Activated naive CD4-positive, alpha-beta T cell treated with Interleukin-2 at 50 U/mL for 16 hours (primary cell): ENCODE measurements around the gene COL21A1.

Source experiments
- DNase-seq: peaks from one replicate; pipeline ENCODE4 v3.0.0-alpha.2; 2020

The COL21A1 gene

DNA sequence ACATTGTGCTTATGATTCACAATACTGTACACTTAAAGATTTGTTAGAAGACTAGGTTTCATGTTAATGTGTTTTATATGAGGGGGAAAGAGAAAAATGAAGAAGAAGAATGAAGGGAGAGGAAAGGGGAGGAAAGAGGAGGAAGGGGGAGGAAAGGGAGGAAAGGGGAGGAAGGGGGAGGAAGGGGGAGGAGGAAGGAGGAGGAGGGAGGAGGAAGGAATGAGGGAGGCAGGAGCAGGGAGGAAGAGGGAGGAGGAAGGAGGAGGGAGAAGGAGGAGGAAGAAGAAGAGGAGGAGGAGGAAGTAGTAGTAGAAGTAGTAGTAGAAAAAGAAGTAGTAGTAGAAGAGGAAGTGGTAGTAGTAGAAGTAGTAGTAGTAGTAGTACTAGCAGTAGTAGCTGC is 70.6 kb downstream of the COL21A1 start:
- DNase-seq: no peak

DNA sequence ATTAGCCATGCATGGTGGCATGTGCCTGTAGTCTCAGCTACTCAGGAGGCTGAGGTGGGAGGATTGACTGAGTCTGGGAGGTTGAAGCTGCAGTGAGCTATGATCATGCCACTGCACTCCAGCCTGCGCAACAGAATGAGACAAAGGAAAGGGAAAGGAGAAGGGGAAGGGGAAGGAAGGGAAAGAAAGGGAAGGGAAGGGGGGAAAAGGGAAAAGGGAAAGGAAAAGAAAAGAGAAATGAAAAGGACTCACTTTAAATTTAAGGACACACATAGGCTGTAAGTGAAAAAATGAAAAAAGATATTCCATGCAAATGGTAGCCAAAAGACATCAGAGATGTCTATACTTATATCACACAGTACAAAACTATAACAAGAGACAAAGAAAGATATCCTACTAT is 74.2 kb downstream of the COL21A1 start:
- no peak for DNase-seq

DNA sequence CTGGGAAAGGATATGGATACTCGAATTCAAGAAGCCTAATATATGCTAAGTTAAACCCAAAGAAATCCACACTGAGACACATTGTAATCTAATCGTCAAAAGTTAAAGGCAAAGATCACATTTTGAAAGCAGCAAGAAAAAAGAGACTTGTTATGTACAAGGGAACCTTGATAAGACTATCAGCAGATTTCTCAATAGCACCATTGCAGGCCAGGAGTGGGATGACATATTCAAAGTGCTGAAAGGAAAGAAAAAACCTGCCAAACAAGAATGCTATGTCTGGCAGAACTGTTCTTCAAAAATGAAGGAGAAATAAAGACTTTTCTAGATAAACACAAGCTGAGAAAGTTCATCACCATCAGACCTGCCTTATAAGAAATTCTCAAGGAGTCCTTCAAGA is 75.2 kb downstream of the COL21A1 start:
- no peak for DNase-seq

DNA sequence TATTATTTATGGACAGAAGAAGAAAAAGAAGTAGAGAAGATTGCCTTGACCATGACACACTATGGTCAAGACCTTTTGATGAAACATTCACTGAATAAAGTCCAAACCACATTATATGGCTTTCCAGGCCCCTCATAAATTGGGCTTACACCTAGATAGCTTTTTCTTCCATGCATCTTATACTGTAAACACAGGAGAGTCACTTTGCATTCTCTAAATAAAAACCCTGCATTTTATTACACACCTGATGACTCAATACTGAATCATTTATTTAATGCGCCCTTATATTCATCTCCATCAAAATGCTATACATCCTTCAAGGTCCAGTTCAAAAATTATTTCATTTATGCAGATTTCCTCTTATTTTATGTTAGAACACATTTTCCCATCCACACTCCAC is 78.0 kb downstream of the COL21A1 start:
- no peak for DNase-seq

DNA sequence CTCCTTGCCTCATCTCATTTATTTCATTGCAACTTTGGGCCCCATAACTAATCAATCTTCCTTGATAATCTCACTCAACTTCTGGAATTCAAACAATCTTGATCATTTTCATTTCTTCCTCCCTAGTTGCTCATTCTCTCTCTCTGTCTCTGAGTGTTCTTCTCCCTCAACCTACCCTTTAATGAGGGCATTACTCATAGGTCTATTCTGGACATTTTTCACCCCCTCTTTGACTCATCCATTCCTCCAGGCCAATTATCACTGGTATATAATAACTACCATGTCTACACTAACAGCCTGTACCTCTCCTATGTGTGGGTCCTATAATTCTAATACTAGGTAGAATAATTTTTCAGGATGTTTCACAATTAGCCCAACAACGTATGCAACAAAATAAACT is 78.8 kb downstream of the COL21A1 start:
- no peak for DNase-seq

DNA sequence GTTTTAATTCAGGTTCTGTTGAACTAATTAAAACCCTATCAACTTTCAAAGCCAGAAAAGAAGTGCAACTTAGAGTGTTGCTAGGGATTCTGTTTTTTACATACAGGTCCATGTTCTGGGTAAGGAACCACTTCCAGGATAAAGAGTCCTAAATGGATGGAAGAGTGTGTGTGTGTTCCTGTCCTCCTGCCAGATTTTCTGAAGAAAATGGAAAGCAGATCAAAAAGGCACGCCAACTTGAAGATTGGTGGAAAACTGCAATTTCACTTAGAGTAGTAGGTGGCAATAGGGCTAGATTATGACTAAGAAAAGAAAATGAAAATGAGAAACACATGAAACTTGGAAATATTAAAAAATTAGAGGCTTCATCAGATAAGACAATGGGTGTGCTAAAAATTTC is 85.3 kb downstream of the COL21A1 start:
- DNase-seq: no peak

DNA sequence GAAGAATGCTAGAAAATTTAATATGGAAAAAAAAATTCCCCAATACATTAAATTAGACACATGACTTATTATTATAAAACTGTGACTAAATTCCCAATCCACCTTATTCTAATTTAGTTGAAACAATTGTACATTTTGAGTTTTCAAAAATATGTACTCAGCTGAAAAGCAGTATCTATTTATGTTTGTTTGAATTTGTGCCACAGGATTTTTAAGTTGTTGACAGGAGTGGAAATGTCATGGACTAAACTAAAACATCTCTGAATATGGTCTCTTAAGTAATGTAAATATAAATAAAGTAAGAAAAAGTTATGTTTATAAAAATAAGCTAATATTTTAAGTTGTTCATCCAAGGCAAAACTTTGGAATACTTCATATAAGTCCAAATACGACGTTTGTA is 86.9 kb downstream of the COL21A1 start:
- DNase-seq: no peak

DNA sequence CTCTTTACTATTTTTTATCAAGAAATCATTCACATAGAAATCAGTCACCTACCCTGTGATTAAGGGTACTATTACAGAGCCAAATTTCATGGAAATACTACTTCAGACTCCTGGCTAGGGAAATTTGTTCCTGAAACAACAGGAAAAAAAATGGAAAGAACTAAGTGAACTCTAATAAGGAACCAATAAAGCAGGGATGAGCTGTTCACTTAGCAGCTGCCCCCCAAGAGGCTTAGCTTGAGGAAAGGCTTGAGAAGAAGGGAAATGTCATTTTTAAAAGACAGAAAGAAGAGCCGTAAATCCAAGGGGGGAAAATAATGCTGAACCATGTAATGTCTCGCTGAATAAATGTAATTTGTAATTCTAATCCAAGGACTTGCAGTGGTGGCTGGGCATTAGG is 88.8 kb downstream of the COL21A1 start:
- DNase-seq: no peak

DNA sequence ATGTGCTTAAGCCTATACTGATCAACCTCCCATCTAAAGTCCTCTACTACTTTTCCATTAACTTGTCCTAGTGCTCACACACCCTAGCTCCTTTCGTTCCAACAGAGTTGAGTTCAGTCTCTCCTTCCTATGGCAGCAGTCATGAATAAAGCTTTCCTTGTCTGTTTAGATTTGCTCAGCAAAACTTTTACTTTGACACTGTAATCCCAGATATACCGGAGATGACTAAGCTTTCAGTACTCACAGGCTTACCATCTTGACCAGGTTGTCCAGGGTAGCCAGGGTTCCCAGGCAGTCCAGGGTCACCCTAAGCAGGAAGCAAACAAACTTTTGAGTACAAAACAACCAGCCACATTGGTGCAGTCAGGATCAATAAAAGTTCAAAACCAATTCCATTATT is 90.7 kb downstream of the COL21A1 start:
- no peak for DNase-seq

DNA sequence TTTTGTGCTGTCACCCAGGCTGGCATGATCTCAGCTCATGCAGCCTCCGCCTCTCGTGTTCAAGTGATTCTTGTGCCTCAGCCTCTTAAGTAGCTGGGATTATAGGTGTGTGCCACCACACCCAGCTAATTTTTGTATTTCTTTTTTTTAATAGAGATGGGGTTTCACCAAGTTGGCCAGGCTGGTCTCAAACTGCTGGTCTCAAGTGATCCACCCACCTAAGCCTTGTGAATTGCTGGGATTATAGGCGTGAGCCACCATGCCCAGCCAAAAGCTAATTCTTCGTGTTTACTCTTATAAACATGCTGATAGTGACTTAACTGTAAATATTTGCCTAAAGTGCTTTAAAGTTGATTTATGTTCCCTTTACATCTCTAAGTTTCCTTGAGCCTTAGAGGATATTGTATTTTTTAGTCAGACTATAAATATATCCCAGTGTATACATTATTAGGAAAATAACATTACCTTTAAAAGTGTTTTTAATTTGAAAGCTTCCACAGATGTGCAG is 91.7 kb downstream of the COL21A1 start:
- no peak for DNase-seq

DNA sequence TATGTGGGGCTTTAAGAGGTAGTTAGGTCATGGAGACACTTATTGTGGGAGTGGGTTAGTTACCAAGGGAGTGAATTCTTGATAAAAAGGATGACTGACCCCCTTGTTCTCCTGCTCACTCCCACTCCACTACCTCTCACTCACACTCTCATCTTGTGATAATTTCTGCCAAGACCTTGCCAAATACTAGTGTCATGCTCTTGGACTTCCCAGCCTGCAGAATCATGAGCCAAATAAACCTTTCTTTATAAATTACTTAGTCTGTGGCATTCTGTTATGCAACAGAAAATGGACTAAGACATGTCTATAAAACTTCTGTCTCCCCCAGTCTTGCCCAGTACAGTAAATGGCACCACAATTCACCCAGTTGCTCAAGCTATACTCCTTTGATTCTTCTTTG is 93.3 kb downstream of the COL21A1 start:
- DNase-seq: no peak

DNA sequence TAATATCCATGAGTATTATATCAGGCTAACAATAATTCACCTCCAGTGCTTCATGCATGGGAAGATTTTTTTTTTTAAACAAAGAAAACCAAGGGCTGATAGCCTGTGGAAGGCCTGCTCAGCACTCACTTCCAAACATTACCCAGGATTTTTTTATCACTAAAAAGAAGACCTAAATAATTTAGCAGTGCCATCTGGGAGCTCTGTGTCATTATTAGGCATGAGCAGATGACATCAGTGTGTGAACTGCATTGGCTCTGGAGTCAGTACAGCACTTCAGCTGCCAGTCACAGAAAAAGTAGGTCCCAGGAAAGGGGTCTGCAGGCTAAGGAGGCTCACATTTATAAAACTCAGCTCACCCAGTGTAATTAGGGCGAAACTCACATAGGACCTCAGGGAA is 94.8 kb downstream of the COL21A1 start:
- DNase-seq: no peak

DNA sequence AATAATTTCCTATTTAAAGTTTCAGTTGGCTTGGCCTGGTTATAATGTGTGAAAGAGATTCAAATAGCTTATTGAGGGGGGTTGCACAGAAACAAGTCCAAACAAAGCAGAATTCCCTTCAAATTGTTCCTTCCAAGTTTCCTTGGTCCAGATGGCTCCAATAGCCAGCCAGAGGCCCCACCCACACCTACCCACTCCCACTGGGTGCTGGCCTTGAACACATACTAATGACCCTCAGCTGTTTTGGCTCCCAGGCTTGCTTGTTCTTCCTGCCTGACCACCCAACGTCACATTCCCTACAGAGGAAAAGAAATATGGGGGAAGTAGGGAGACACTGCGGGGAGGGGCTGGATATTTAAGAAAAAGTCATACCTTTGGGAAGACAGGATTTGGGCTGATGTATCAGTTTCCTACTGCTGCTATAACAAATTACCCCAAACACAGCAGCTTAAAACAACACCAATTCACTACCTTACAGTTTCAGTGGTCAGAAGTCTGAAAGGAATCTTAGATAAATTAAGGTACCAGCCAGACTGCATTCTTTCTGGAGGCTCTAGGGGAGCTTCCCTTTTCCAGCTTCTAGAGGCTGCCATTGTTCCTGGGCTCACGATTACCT is 95.7 kb downstream of the COL21A1 start:
- DNase-seq: no peak

DNA sequence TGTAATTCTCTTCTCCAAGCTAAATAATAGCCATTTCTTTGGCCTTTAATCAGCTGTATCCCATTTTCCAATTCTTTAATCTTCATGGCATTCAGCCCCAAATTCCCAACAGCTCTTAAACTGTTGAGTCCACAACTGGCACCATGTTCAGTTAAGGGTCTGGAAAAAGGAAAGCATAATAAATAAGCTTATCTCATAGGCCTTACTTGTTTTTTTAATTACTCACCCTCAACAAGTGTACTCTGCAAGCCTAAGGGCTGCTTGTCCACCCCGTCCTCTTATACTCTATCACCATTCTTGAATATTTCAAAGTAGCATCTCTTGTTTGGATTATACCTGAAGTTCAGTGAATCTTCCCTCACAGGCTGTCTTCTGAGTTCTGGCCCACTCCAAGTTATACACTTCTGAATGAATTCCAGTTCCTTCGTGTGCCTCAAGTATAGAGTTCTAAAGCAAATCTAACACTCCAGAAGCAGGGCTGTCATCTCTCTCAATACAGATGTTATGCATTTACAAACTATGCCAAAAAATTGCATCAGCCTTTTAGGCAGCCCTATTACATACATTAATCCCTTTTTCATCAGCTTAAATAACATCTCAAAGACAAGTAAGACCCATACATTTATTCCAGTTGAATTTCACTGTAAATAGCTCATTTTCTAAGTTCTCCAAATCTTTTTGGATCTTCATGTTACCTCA is 98.7 kb downstream of the COL21A1 start:
- DNase-seq: no peak

DNA sequence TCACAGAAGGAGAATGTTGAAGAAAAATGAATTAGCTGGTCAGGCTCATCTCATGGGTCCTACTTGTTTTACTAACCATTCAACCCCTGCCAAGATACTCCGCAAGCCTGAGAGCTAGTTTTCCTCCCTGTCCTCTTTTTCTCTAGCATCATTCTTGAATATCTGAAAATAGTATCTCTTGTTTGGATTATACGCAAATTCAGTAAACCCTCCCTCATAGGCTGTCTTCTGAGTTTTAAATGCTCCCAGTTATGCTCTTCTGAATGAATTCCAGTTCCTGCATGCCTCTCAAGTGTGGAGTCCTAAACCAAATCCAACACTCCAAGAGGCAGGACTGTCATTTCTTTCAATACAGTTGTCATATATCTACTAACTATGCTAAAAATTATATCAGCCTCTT is 99.6 kb downstream of the COL21A1 start:
- no peak for DNase-seq

DNA sequence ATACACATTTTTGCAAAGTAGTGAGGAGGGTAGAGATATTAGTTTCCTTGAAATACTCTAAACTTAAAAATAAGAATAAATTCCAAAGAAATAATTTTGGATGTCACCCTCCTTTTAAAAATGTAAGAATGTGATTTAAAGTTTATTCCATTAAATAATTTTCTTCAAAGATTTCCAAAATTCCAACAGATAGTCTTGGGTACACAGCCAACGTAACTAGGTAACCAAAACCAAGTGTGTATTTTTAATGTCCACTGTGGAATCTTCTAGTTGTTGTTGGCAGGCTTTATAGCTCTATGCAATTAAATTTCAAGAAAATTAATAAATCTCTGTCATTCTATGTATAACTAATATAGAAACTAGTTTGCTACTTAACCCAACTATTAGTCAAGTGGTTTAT is 101.3 kb downstream of the COL21A1 start:
- DNase-seq: no peak

DNA sequence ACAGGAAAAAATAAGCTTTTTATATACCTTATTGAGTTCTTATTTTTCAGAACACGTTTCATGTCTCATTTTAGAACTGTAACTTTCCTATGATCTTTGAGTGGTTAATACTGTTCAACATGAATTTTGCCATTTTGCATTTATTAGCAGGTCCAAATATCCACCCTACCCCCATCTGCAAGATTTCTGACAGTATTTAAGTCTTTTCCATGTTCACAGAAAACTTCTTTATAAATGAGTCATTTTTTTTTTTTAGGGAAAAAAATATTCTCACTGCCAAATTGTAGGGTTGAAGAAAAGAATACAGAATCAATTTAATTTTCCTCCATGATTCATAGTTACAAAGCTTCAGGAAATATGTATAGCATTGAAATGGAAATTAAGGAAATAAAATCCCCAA is 101.8 kb downstream of the COL21A1 start:
- no peak for DNase-seq

DNA sequence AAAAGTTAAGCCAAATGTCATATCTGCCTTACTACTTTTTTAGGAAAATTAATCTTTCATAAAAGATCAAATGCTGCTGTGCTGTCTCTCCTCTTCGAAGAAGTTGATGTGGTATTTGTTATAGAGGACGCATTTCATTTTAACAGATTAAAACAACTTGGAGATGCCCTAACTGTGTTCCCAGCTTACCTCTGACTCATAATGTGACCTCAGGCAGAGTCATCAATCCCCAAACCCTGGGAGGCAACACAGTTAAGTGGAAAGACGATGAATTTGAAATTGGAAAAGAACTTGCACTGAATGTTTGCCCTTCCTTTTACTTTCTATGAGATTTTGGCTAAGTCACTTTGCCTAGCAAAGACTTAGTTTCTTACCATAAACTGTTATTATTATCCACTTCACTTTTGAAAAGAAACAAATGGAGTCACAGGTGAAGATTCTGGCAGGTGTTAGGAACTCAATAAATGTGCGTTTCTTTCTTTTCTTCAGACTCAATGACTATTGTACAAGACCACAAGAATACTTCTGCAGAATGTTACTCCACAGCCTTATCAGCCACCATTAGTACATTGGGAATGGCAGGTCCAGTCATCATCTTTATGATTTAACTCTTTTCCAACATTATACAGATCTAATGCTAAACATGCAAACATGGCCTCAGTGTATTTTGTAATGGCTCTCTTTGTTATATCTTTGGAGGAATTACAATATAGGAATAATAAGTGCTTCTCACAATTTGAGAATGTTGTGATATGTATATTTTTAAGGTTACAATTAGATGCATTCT is 102.6 kb downstream of the COL21A1 start:
- DNase-seq: no peak

DNA sequence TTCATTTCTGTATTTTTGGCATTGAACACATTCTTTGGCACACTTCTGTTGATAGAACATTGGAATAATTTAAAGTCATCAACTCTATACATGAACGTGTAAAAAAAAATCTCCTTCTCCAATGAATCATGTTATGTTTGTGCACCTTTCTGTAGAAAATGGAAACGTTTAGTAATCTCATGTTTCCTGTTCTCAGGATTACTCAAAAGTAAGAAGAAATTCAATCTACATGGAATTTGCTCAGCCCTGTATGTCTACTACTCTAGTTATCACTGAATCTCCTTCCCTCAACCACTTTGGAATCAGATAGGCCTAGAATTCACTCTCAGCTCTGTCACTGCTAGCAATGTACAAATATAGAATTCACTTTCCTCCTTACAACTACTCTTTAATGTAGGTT is 103.6 kb downstream of the COL21A1 start:
- no peak for DNase-seq

DNA sequence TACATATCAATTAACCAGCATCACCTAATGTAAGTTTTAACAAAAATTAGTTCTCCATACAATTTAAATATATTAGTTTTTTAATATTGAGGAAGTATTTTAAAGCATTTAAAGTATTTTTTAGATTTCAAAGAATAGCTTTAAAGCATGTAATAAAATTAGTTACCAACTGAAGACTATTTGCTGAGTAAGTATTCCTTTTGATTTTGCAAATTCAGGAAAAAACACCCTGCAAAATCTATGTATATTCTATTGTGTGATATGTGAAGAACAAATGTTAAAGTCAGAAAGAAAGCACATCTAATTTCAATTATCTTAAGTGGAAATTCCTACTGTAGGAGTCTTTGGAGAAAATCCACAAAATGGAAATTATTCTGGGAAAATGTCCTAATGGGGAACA is 107.3 kb downstream of the COL21A1 start:
- no peak for DNase-seq

DNA sequence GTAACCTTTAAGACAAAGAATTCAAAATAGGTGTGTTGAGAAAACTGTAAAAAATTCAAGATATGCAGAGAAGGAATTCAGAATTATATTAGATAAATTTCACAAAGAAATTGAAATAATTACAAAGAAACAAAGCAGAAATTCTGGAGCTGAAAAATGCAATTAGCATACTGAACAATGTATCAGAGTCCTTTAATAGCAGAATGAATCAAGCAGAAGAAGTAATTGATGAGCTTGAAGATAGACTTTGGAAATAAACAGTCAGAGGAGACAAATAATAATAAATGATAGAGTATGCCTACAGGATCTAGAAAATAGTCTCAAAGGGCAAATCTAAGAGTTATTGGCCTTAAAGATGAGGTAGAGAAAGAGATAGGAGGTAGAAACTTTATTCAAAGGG is 131.7 kb downstream of the COL21A1 start:
- no peak for DNase-seq

DNA sequence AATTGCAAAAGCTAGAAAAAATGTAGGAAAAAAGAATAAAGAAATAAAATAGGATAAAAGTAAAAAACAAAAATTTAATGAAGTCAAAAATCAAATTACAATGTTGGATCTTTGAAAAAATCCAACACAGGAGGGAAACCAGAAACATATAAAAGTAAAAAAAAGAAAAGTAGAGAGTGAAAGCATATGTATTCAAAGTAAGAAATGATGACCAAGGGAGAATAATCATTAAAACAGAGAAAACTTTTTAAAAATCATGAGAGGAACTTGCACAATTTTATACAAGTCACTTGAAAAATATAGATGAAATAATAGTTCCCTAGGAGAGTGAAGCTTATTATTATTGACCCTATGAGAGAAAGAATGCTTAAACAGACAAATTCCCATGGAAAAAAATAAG is 138.2 kb downstream of the COL21A1 start:
- no peak for DNase-seq

DNA sequence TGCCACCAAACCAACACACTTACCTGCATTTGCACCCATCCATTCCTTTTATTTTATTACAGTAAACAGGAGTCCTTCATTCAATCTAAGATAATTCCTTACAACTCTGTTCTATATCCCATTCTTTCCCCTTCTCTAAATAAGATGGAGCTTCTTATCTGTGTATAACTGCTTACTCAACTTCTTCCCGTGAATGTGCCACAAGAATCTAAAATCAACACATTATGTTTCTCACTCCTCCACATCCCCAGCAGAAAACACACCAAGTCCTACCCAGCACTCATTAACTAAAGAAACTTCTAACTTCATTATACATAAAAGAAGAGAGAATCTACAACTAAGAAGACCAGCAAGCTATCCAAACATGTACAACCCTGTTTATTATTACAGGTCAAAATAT is 141.1 kb downstream of the COL21A1 start:
- no peak for DNase-seq

DNA sequence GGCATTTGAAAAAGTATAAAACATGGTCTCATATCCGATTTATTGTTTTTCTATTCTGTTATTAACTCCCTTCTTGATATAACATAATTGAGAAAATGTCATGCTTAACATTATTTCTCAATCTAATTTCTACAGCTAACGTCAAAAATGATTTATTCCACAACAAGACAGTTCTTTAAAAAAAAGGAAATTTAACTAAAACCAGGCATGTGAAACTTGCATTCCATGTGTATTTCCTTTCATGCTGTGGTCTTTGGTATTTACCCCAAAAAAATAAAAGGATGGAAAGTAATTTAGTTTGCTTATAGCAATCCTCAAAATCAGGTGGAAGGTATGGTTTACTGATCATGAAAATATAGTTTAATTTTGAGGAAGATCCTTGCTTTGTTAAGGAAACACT is 142.8 kb downstream of the COL21A1 start:
- DNase-seq: no peak
